ENCODE results near the gene RNF150. TPM values are rescaled to one million over a fixed set of nuclear protein-coding genes. Genes with fewer than 3 reads are reported as not detected.
A peak's percentile ranks its signal among the peaks of the same experiment; 100 is the strongest.

RNF150 gene
- total and polyA plus RNA-seq, 2 of the 8 experiments (the other 6 are each of a cell fraction or from before 2014, with no cell fraction given), result 3.4 to 4.8 TPM

DNA sequence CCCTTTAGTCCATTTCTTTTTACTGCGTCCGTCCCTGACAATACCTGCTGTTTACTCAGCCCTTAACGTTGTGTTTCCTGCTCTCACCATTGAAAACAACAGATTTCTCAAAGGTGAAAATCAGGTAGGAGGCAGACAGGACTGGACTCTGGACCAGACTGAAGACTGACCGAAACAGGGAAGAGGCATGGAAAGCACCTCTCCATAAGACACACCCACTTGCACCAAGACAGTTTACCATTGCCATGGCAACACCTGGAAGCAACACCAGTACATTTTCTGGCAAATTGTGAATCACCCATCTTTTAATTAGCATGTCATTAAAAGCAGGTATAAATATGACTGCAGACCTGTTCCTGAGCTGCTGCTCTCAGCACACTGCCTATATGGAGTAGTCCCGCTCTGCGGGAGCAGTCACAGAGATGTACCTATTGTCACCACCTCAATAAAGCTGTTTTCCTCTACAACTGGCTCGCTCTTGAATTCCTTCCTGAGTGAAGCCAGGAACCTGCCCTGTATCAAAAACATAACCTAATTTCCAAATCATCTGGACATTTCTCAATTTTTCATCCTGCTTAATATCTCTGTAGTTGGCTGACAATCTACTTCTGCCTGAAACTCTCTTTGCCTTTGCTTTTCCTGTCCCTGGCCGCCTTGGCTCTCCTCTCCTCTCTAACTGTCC is 117.0 kb downstream of the RNF150 start:
- Histone ChIP-seq H3K4me1 (replicated peaks in 1 of 4; ENCODE audit: control insufficient read depth in 3 of 4, insufficient read depth in 4 of 4, low read length in 3 of 4) (no peaks in the 10 kb centered on the region), H2BK20ac (ENCODE audit: low read length) (no peak overlapping the region), H4K91ac (replicated peaks; ENCODE audit: insufficient read length, low read length) (no peak overlapping the region), H2BK120ac (replicated peaks; ENCODE audit: low read depth, low read length) (no peak overlapping the region), H3K36me3 (ENCODE audit: control insufficient read depth in 2 of 4, insufficient read depth in 4 of 4, low read length in 3 of 4) (no peaks in the 10 kb centered on the region), H3K27me3 (replicated peaks in 1 of 4; ENCODE audit: control insufficient read depth in 3 of 4, extremely low read depth in 1 of 4, insufficient read depth in 3 of 4, low read length in 3 of 4) (no peaks in the 10 kb centered on the region), H3K79me2 (ENCODE audit: control insufficient read depth in 1 of 2, insufficient read depth in 2 of 2, low read length in 2 of 2) (no peaks in the 10 kb centered on the region), H2BK12ac (ENCODE audit: low read depth, low read length) (no peak overlapping the region; the same call in 1 of the 2 replicates), H3K9me3 (ENCODE audit: insufficient read depth in 2 of 2, low read depth in 1 of 2, low read length in 1 of 2) (no peaks in the 10 kb centered on the region), H3K9ac (replicated peaks in 1 of 4; ENCODE audit: extremely low read depth in 1 of 4, low read depth in 3 of 4, low read length in 3 of 4) (no peak overlapping the region), H2AK5ac (ENCODE audit: low read depth, low read length) (0 out of 2 replicates have a peak overlapping the region, but pooled peaks have one; percentile 11), H2AFZ (ENCODE audit: low read length) (no peak overlapping the region), H2BK5ac (ENCODE audit: low read depth, low read length) (no peak overlapping the region), H3K4me2 (ENCODE audit: insufficient read depth in 1 of 2, low read depth in 2 of 2, low read length in 2 of 2) (no peak overlapping the region), H3K14ac (ENCODE audit: insufficient read length) (no peak overlapping the region), H3K4me3 (ENCODE audit: extremely low read depth in 1 of 4, insufficient read depth in 2 of 4, low read depth in 3 of 4, low read length in 4 of 4) (no peak overlapping the region), H3K4ac (replicated peaks; ENCODE audit: insufficient read length, low read depth, low read length) (no peak overlapping the region), H3K23ac (ENCODE audit: insufficient read length) (no peak overlapping the region), H3K79me1 (ENCODE audit: low read depth, low read length) (no peaks in the 10 kb centered on the region), H3K23me2 (ENCODE audit: low read depth, low read length) (no peaks in the 10 kb centered on the region), H3K27ac (ENCODE audit: low read depth, low read length) (no peak overlapping the region), H3K56ac (replicated peaks; ENCODE audit: insufficient read length, low read depth, low read length) (no peak overlapping the region), H4K5ac (ENCODE audit: insufficient read length, low read depth, low read length) (no peak overlapping the region), H3K18ac (ENCODE audit: extremely low read depth, low read length) (no peak overlapping the region), H2BK15ac (ENCODE audit: low read length) (no peak overlapping the region), H4K8ac (ENCODE audit: extremely low read depth, insufficient read depth, low read length) (no peak overlapping the region), H4K20me1 (replicated peaks in 1 of 2; ENCODE audit: control insufficient read depth in 1 of 2, insufficient read depth in 2 of 2, low read length in 2 of 2) (no peaks in the 10 kb centered on the region)
- POLR2A ChIA-PET (ENCODE audit: partially characterized antibody), result no interaction called here
- CTCF ChIA-PET (ENCODE audit: partially characterized antibody), result no interaction called here
- WGBS, 2 experiments (ENCODE audit: extremely low coverage in 1 of 2, insufficient coverage in 1 of 2, insufficient read length in 1 of 2, insufficient replicate concordance in 2 of 2, low coverage in 1 of 2, low lambda C conversion rate in 2 of 2, missing lambda C conversion rate in 1 of 2), result 88% methylated on average over 8 of the region's 8 CpGs; no CpG with 5 or more reads in 1 of the 2 experiments
- DNase-seq (ENCODE audit: low read depth in 1 of 2, low spot score in 2 of 2) (no peak), FAIRE-seq (peak; percentile 13)
- TF ChIP-seq SIN3A (conservative IDR thresholded peaks at IDR 0.05 in 1 of 2, IDR thresholded peaks at IDR 0.05 in 1 of 2; ENCODE audit: low read depth in 1 of 2, low read length in 2 of 2) (no peak), CBX8 (IDR thresholded peaks at IDR 0.05; ENCODE audit: borderline replicate concordance, low read depth, low read length) (no peak), YY1 (IDR thresholded peaks at IDR 0.05; ENCODE audit: low read depth, low read length) (no peak), CREB1 (IDR thresholded peaks at IDR 0.05) (no peak), ASH2L (IDR thresholded peaks at IDR 0.05; ENCODE audit: low read length) (no peak)

All from H1 (cell line).